GM04503 (cell line): ENCODE measurements around the gene BACE2.
"Not testable (repeated sequence)": the region's sequence is repeated elsewhere in the genome, so short reads cannot be mapped to it uniquely, and the experiment has no call there.

ENCODE experiments used
- DNase-seq: peaks from one replicate; pipeline ENCODE4 v3.0.0-alpha.2; 2012; ENCODE audit warnings: low read depth

The BACE2 gene

GRCh38 chr21:41215856-41216408 is 48.0 kb downstream of the BACE2 start:
- DNase-seq: no peak

- no peak for DNase-seq
Observed at GRCh38 chr21:41216486-41216885, 48.5 kb downstream of the BACE2 start.

GRCh38 chr21:41217671-41218385 is 49.9 kb downstream of the BACE2 start:
- no peak for DNase-seq

GRCh38 chr21:41219498-41220207 is 51.7 kb downstream of the BACE2 start:
- no peak for DNase-seq

GRCh38 chr21:41220208-41220733 is 52.3 kb downstream of the BACE2 start:
- DNase-seq: no peak

GRCh38 chr21:41222247-41223068 is 54.5 kb downstream of the BACE2 start:
- no peak for DNase-seq

GRCh38 chr21:41226853-41227252 is 58.9 kb downstream of the BACE2 start:
- DNase-seq: no peak

GRCh38 chr21:41227357-41228005 is 59.5 kb downstream of the BACE2 start:
- no peak for DNase-seq

- no peak for DNase-seq
Observed at GRCh38 chr21:41228006-41228370, 60.0 kb downstream of the BACE2 start.

- DNase-seq: no peak
Observed at GRCh38 chr21:41228492-41228891, 60.5 kb downstream of the BACE2 start.

- no peak for DNase-seq
Observed at GRCh38 chr21:41228958-41229357, 61.0 kb downstream of the BACE2 start.

GRCh38 chr21:41229509-41230248 is 61.7 kb downstream of the BACE2 start:
- no peak for DNase-seq

GRCh38 chr21:41230497-41230896 is 62.5 kb downstream of the BACE2 start:
- no peak for DNase-seq

GRCh38 chr21:41231060-41231459 is 63.1 kb downstream of the BACE2 start:
- DNase-seq: no peak

- DNase-seq: no peak
Observed at GRCh38 chr21:41232013-41232412, 64.1 kb downstream of the BACE2 start.

- DNase-seq: no peak
Observed at GRCh38 chr21:41233916-41234315, 66.0 kb downstream of the BACE2 start.

- no peak for DNase-seq
Observed at GRCh38 chr21:41234569-41234968, 66.6 kb downstream of the BACE2 start.

- no peak for DNase-seq
Observed at GRCh38 chr21:41235201-41235600, 67.2 kb downstream of the BACE2 start.

- no peak for DNase-seq
Observed at GRCh38 chr21:41236352-41236973, 68.5 kb downstream of the BACE2 start.

GRCh38 chr21:41238081-41238796 is 70.3 kb downstream of the BACE2 start:
- DNase-seq: not testable (repeated sequence)
